GM12878 (cell line): ENCODE results near the gene TIE1. TPM values are rescaled to one million over a fixed set of nuclear protein-coding genes. Genes with fewer than 3 reads are reported as not detected.
A peak's percentile ranks its signal among the peaks of the same experiment; 100 is the strongest.

Source experiments
- CBFB ChIP-seq: IDR thresholded peaks from 2 replicates; pipeline ENCODE4 v1.6.1; 2016; ENCODE audit warnings: antibody characterized with exemption, low read depth
- CBX5 ChIP-seq: sonication (generic); IDR thresholded peaks from 2 replicates; pipeline ENCODE4 v1.6.1; 2016; ENCODE audit warnings: low read depth, moderate library complexity, mild to moderate bottlenecking, inconsistent platforms
- CREM ChIP-seq: IDR thresholded peaks from 2 replicates; pipeline ENCODE4 v1.6.1; 2014; ENCODE audit warnings: antibody characterized with exemption, low read depth
- ESRRA ChIP-seq: IDR thresholded peaks from 2 replicates; pipeline ENCODE4 v1.6.1; 2012; ENCODE audit warnings: mild to moderate bottlenecking, low read length, improper control_type of control experiment
- HDGF ChIP-seq: fragments of 450-650 bp; IDR thresholded peaks from 2 replicates; pipeline ENCODE4 v1.6.1; 2016; ENCODE audit warnings: antibody characterized with exemption
- JUNB ChIP-seq: IDR thresholded peaks from 2 replicates; pipeline ENCODE4 v1.6.1; 2016; ENCODE audit warnings: antibody characterized with exemption, mild to moderate bottlenecking
- JUND ChIP-seq: IDR thresholded peaks from 2 replicates; pipeline ENCODE4 v1.6.1; 2012; ENCODE audit warnings: low read depth, mild to moderate bottlenecking, low read length, improper control_type of control experiment, moderate library complexity
- MTA2 ChIP-seq: fragments of 450-650 bp; IDR thresholded peaks from 2 replicates; pipeline ENCODE4 v1.6.1; 2016; ENCODE audit warnings: low read depth, mild to moderate bottlenecking, moderate library complexity
- NFYB ChIP-seq: IDR thresholded peaks from 2 replicates; pipeline ENCODE4 v1.6.1; 2011; ENCODE audit warnings: low read depth, mild to moderate bottlenecking, low read length, improper control_type of control experiment, moderate library complexity; ENCODE audit not compliant: insufficient read depth
- PML ChIP-seq: IDR thresholded peaks from 2 replicates; pipeline ENCODE4 v1.6.1; 2012; ENCODE audit warnings: low read length, inconsistent platforms
- RELA ChIP-seq: fragments of 450-650 bp; IDR thresholded peaks from 2 replicates; pipeline ENCODE4 v1.8.0; 2014; ENCODE audit warnings: borderline replicate concordance; ENCODE audit not compliant: partially characterized antibody
- TBL1XR1 ChIP-seq: IDR thresholded peaks from 2 replicates; pipeline ENCODE4 v1.6.1; 2012; ENCODE audit warnings: low read depth, low read length, improper control_type of control experiment
- USF1 ChIP-seq: IDR thresholded peaks from 2 replicates; pipeline ENCODE4 v1.6.1; 2011; ENCODE audit warnings: borderline replicate concordance, low read depth, mild to moderate bottlenecking, moderate library complexity, mixed read lengths, low read length; ENCODE audit not compliant: insufficient read depth; ENCODE audit errors: extremely low read length
- ZBTB40 ChIP-seq: fragments of 450-650 bp; IDR thresholded peaks from 2 replicates; pipeline ENCODE4 v1.6.1; 2016; ENCODE audit warnings: mild to moderate bottlenecking, moderate library complexity, borderline replicate concordance
- polyA plus RNA-seq, 11 experiments: library from polyadenylated mRNA; depleted of rRNA in 4 of 11; unstranded in 6 of 11; stranded (reverse) in 5 of 11; fragments of >200 nt; fragmentation: Nextera tagmentation in 4 of 11; fragmentation: Illumina TruSeq in 1 of 11; extraction: Ambion mirVana in 4 of 11; extraction: Trizol in 1 of 11; gene quantifications; 1 replicate in 1 of 11; 2 replicates in 10 of 11; pipeline versions ENCODE4 v1.2.1 to v1.2.3, GENCODE V29; 2011 to 2016; ENCODE audit warnings: inconsistent platforms in 2 of 11, missing spikeins in 2 of 11, low read depth in 1 of 11
- total RNA-seq, 4 experiments: library from RNA; depleted of rRNA in 3 of 4; stranded (reverse); fragments of >200 nt in 3 of 4; fragmentation: Illumina TruSeq in 1 of 4; extraction: Trizol in 1 of 4; gene quantifications; 2 replicates each; pipeline versions ENCODE4 v1.2.1 to v1.2.3, GENCODE V29; 2013 to 2021
- TF ChIP-seq, protein P1 (sequence below): IDR thresholded peaks from 2 replicates; pipeline ENCODE4 v1.6.1; 2012; ENCODE audit warnings: low read depth, low read length, improper control_type of control experiment
- TF ChIP-seq, protein P2 (sequence below): fragments of 450-650 bp; IDR thresholded peaks from 2 replicates; pipeline ENCODE4 v1.6.1; 2017; ENCODE audit warnings: mild to moderate bottlenecking, moderate library complexity
- TF ChIP-seq, protein P3 (sequence below): fragments of 450-650 bp; IDR thresholded peaks from 2 replicates; pipeline ENCODE4 v1.6.1; 2016; ENCODE audit warnings: mild to moderate bottlenecking

Gene TIE1
- total and polyA plus RNA-seq, 10 of the 15 experiments (the other 5 are each of a cell fraction or from before 2014, with no cell fraction given) = 0.26 to 3.9 (median 1.3) TPM

DNA sequence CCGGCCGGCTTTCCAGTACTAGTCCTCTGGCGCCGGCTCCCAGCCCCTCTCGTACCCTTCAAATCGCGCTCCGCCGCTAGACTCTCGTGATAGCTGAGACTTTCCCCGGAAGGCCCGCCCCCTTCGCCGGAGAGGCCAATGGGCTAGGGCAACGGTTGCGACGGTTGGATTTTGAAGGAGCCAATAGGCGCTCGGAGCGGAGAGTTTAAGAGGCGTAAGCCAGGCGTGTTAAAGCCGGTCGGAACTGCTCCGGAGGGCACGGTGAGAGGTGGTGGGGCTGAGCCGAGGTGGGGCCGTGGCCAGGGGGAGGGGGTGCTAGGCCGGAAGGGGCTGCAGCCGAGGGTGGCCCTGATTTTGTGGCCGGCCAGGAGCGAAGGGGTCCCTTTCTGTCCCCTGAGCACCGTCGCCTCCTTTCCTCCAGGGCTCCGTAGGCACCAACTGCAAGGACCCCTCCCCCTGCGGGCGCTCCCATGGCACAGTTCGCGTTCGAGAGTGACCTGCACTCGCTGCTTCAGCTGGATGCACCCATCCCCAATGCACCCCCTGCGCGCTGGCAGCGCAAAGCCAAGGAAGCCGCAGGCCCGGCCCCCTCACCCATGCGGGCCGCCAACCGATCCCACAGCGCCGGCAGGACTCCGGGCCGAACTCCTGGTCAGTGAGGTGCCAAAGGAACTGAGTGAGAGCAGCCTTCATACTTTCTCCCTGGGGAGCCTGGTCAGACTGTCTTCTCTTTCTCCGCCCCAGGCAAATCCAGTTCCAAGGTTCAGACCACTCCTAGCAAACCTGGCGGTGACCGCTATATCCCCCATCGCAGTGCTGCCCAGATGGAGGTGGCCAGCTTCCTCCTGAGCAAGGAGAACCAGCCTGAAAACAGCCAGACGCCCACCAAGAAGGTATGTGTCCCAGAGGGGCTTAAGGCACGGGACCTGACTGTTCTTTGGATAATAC lies 58.2 kb downstream of the TIE1 start, which contains the start of gene CDC20 (continued):
- TF ChIP-seq ZBTB40 = peak; percentile 89
- TF ChIP-seq HDGF = 0 out of 2 replicates have a peak, but pooled peaks have one; percentile 12
- TF ChIP-seq CBFB = peak; percentile 87
- TF ChIP-seq USF1 = no peak
- TF ChIP-seq NFYB = peak; percentile 98
- TF ChIP-seq, protein P1, sequence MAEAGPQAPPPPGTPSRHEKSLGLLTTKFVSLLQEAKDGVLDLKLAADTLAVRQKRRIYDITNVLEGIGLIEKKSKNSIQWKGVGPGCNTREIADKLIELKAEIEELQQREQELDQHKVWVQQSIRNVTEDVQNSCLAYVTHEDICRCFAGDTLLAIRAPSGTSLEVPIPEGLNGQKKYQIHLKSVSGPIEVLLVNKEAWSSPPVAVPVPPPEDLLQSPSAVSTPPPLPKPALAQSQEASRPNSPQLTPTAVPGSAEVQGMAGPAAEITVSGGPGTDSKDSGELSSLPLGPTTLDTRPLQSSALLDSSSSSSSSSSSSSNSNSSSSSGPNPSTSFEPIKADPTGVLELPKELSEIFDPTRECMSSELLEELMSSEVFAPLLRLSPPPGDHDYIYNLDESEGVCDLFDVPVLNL = peak; percentile 98
- TF ChIP-seq ESRRA = no peak
- TF ChIP-seq TBL1XR1 = no peak
- no peak; the same call in 1 of the 2 replicates for TF ChIP-seq PML
- no peak for TF ChIP-seq CBX5
- TF ChIP-seq JUNB = no peak
- TF ChIP-seq CREM = 0 out of 2 replicates have a peak, but pooled peaks have one; percentile 23
- no peak for TF ChIP-seq JUND
- TF ChIP-seq MTA2 = no peak
- TF ChIP-seq, protein P2, sequence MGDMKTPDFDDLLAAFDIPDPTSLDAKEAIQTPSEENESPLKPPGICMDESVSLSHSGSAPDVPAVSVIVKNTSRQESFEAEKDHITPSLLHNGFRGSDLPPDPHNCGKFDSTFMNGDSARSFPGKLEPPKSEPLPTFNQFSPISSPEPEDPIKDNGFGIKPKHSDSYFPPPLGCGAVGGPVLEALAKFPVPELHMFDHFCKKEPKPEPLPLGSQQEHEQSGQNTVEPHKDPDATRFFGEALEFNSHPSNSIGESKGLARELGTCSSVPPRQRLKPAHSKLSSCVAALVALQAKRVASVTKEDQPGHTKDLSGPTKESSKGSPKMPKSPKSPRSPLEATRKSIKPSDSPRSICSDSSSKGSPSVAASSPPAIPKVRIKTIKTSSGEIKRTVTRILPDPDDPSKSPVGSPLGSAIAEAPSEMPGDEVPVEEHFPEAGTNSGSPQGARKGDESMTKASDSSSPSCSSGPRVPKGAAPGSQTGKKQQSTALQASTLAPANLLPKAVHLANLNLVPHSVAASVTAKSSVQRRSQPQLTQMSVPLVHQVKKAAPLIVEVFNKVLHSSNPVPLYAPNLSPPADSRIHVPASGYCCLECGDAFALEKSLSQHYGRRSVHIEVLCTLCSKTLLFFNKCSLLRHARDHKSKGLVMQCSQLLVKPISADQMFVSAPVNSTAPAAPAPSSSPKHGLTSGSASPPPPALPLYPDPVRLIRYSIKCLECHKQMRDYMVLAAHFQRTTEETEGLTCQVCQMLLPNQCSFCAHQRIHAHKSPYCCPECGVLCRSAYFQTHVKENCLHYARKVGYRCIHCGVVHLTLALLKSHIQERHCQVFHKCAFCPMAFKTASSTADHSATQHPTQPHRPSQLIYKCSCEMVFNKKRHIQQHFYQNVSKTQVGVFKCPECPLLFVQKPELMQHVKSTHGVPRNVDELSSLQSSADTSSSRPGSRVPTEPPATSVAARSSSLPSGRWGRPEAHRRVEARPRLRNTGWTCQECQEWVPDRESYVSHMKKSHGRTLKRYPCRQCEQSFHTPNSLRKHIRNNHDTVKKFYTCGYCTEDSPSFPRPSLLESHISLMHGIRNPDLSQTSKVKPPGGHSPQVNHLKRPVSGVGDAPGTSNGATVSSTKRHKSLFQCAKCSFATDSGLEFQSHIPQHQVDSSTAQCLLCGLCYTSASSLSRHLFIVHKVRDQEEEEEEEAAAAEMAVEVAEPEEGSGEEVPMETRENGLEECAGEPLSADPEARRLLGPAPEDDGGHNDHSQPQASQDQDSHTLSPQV = no peak
- TF ChIP-seq, protein P3, sequence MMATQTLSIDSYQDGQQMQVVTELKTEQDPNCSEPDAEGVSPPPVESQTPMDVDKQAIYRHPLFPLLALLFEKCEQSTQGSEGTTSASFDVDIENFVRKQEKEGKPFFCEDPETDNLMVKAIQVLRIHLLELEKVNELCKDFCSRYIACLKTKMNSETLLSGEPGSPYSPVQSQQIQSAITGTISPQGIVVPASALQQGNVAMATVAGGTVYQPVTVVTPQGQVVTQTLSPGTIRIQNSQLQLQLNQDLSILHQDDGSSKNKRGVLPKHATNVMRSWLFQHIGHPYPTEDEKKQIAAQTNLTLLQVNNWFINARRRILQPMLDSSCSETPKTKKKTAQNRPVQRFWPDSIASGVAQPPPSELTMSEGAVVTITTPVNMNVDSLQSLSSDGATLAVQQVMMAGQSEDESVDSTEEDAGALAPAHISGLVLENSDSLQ = peak; percentile 47; the same call in 1 of the 2 replicates
- TF ChIP-seq RELA = no peak
